A673 (cell line): Measurements from ENCODE around the gene TCFL5. TPM values are rescaled to one million over a fixed set of nuclear protein-coding genes. Genes with fewer than 3 reads are reported as not detected.
"Not testable (repeated sequence)": the region's sequence is repeated elsewhere in the genome, so short reads cannot be mapped to it uniquely, and the experiment has no call there.

Experiments used
- BruUV-seq: library from RNA; stranded (reverse); fragments of 400-500 nt; replicated peaks from 2 replicates; lab custom pipeline; 2021; lab: Mats Ljungman, UMichigan
- CTCF ChIA-PET: fragments of 300-600 bp; sonication (Branson Sonifier 250); formaldehyde crosslinking; loops from one replicate; lab custom pipeline; 2022; ENCODE audit warnings: antibody characterized with exemption; lab: Charles Lee
- POLR2A ChIA-PET: fragments of 300-600 bp; sonication (Branson Sonifier 250); formaldehyde crosslinking; loops from one replicate; lab custom pipeline; 2022; ENCODE audit warnings: antibody characterized with exemption; ENCODE audit not compliant: low non-redundant PET; lab: Charles Lee
- DNase-seq: peaks from one replicate; pipeline ENCODE4 v3.0.0-alpha.2; 2015; ENCODE audit warnings: low spot score
- H3K27ac ChIP-seq: fragments of 200-600 bp; sonication (generic); 2 replicates; pipeline ENCODE4 v1.5.1; 2016; ENCODE audit warnings: mixed run types, low read depth, mild to moderate bottlenecking, mixed read lengths, antibody characterized with exemption, low read length; ENCODE audit not compliant: poor library complexity, severe bottlenecking
- H3K27me3 ChIP-seq: fragments of 200-600 bp; sonication (generic); replicated peaks from 2 replicates; pipeline ENCODE4 v1.6.1; 2017; ENCODE audit warnings: mixed run types, low read depth, mild to moderate bottlenecking, mixed read lengths, antibody characterized with exemption, low read length; ENCODE audit not compliant: insufficient read depth, poor library complexity
- H3K36me3 ChIP-seq: fragments of 200-600 bp; sonication (generic); 2 replicates; pipeline ENCODE4 v1.6.1; 2016; ENCODE audit warnings: mixed run types, mild to moderate bottlenecking, mixed read lengths, antibody characterized with exemption, low read length; ENCODE audit not compliant: insufficient read depth, poor library complexity, severe bottlenecking
- H3K4me1 ChIP-seq: fragments of 200-600 bp; sonication (generic); 2 replicates; pipeline ENCODE4 v1.6.1; 2017; ENCODE audit warnings: mixed run types, mild to moderate bottlenecking, mixed read lengths, antibody characterized with exemption, low read length; ENCODE audit not compliant: insufficient read depth, poor library complexity, severe bottlenecking
- H3K4me3 ChIP-seq: fragments of 200-600 bp; sonication (generic); 2 replicates; pipeline ENCODE4 v1.5.1; 2016; ENCODE audit warnings: low read depth, mixed run types, mild to moderate bottlenecking, mixed read lengths, low read length; ENCODE audit not compliant: poor library complexity, severe bottlenecking
- H3K9me3 ChIP-seq: fragments of 200-600 bp; sonication (generic); 2 replicates; pipeline ENCODE4 v1.6.1; 2016; ENCODE audit warnings: mixed run types, low read depth, mild to moderate bottlenecking, mixed read lengths, antibody characterized with exemption, low read length; ENCODE audit not compliant: poor library complexity, severe bottlenecking
- CTCF ChIP-seq: fragments of 300-800, 200-600 bp; sonication (generic); conservative IDR thresholded peaks from 2 replicates; pipeline ENCODE4 v1.5.1; 2017; ENCODE audit warnings: low read depth, mild to moderate bottlenecking, antibody characterized with exemption, low read length, moderate library complexity, mixed read lengths
- EZH2 ChIP-seq: fragments of 200-600 bp; sonication (generic); IDR thresholded peaks from 2 replicates; pipeline ENCODE4 v1.6.1; 2017; ENCODE audit warnings: borderline replicate concordance, low read depth, mild to moderate bottlenecking, mixed read lengths, antibody characterized with exemption, low read length; ENCODE audit not compliant: poor library complexity, severe bottlenecking
- intact Hi-C: fragments of 100-400 bp; cut with micrococcal nuclease; formaldehyde crosslinking; loops from one replicate; pipeline ENCODE4 v1.10.0; 2022; ENCODE audit not compliant: unreplicated experiment
- total RNA-seq: library from RNA; stranded (reverse); gene quantifications from 2 replicates; pipeline ENCODE4 v1.2.3, GENCODE V29; 2021

The TCFL5 gene
- total RNA-seq, 1 experiment from 2014 or later, result 13.9 TPM

GRCh38 chr20:62854121-62854520 is 7.5 kb downstream of the TCFL5 start:
- CTCF ChIA-PET, result no interaction called here
- BruUV-seq, result no TSS peak
- H3K27me3 ChIP-seq, result no peaks in the 10 kb centered on the region
- H3K4me1 ChIP-seq, result no peaks in the 10 kb centered on the region
- POLR2A ChIA-PET, result no interaction called here
- H3K36me3 ChIP-seq, result peaks cover 58% of the 10 kb centered on the region
- intact Hi-C loops, result no loop called here
- TF ChIP-seq EZH2 (no peak), CTCF (no peak)
- H3K4me3 ChIP-seq, result no peak overlapping the region
- H3K9me3 ChIP-seq, result no peaks in the 10 kb centered on the region
- no peak overlapping the region for H3K27ac ChIP-seq
- no peak for DNase-seq

GRCh38 chr20:62853304-62853703 is 8.3 kb downstream of the TCFL5 start:
- H3K27ac ChIP-seq, BruUV-seq, CTCF ChIA-PET, H3K4me3 ChIP-seq, intact Hi-C loops, H3K9me3 ChIP-seq, DNase-seq, H3K4me1 ChIP-seq, H3K27me3 ChIP-seq, POLR2A ChIA-PET: not testable (repeated sequence)
- peaks cover 58% of the 10 kb centered on the region for H3K36me3 ChIP-seq

- Histone ChIP-seq H3K4me3 (no peak overlapping the region), H3K27ac (no peak overlapping the region), H3K27me3 (no peaks in the 10 kb centered on the region), H3K9me3 (no peaks in the 10 kb centered on the region), H3K4me1 (no peaks in the 10 kb centered on the region), H3K36me3 (peaks cover 58% of the 10 kb centered on the region)
- ChIA-PET CTCF (no interaction called here), POLR2A (no interaction called here)
- TF ChIP-seq EZH2, result no peak
- no peak for TF ChIP-seq CTCF
- intact Hi-C loops, result no loop called here
- DNase-seq, result no peak
- BruUV-seq, result no TSS peak
Observed at GRCh38 chr20:62852841-62853240, 8.8 kb downstream of the TCFL5 start.

- no peaks in the 10 kb centered on the region for H3K27me3 ChIP-seq
- POLR2A ChIA-PET, result no interaction called here
- H3K9me3 ChIP-seq, result no peaks in the 10 kb centered on the region
- H3K4me3 ChIP-seq, result no peak overlapping the region
- no peak for DNase-seq
- H3K4me1 ChIP-seq, result no peaks in the 10 kb centered on the region
- TF ChIP-seq CTCF (no peak), EZH2 (no peak)
- no peak overlapping the region for H3K27ac ChIP-seq
- H3K36me3 ChIP-seq, result peaks cover 53% of the 10 kb centered on the region
- intact Hi-C loops, result no loop called here
- BruUV-seq, result no TSS peak
- CTCF ChIA-PET, result no interaction called here
Observed at GRCh38 chr20:62852196-62852595, 9.4 kb downstream of the TCFL5 start.
